GM12864 (cell line): ENCODE measurements around the gene ABHD2.
"Not testable (repeated sequence)": the region's sequence is repeated elsewhere in the genome, so short reads cannot be mapped to it uniquely, and the experiment has no call there.

Experiments used
- DNase-seq: peaks from one replicate; pipeline ENCODE4 v3.0.0-alpha.2; 2011; ENCODE audit warnings: low read depth
- H3K4me3 ChIP-seq: 2 replicates; pipeline ENCODE4 v1.5.1; 2011; ENCODE audit warnings: mild to moderate bottlenecking, low read depth, low read length, control low read depth
- CTCF ChIP-seq: IDR thresholded peaks from 2 replicates; pipeline ENCODE4 v1.5.1; 2011; ENCODE audit warnings: low read depth, mild to moderate bottlenecking, moderate library complexity, low read length, control low read depth, inconsistent platforms; ENCODE audit errors: missing control alignments

ABHD2 gene

GRCh38 chr15:89114990-89115389, 26.7 kb downstream of the ABHD2 start:
- TF ChIP-seq CTCF = no peak
- DNase-seq = no peak
- no peak overlapping the region for H3K4me3 ChIP-seq

GRCh38 chr15:89115547-89115946, 27.3 kb downstream of the ABHD2 start:
- no peak for TF ChIP-seq CTCF
- H3K4me3 ChIP-seq = no peak overlapping the region
- no peak for DNase-seq

GRCh38 chr15:89116404-89116803, 28.1 kb downstream of the ABHD2 start:
- DNase-seq = no peak
- no peak overlapping the region for H3K4me3 ChIP-seq
- no peak for TF ChIP-seq CTCF

- no peak overlapping the region for H3K4me3 ChIP-seq
- no peak for DNase-seq
- no peak for TF ChIP-seq CTCF
These were observed 29.5 kb downstream of the ABHD2 start for GRCh38 chr15:89117790-89118189.

- H3K4me3 ChIP-seq = no peak overlapping the region
- no peak for TF ChIP-seq CTCF
- DNase-seq = no peak
These were observed 30.3 kb downstream of the ABHD2 start for GRCh38 chr15:89118481-89118989.

GRCh38 chr15:89119489-89120478, 31.5 kb downstream of the ABHD2 start:
- no peak overlapping the region for H3K4me3 ChIP-seq
- DNase-seq = no peak
- TF ChIP-seq CTCF = no peak

GRCh38 chr15:89120479-89121000, 32.3 kb downstream of the ABHD2 start:
- DNase-seq, H3K4me3 ChIP-seq: not testable (repeated sequence)
